ENCODE measurements around the gene DUS4L.

DNA sequence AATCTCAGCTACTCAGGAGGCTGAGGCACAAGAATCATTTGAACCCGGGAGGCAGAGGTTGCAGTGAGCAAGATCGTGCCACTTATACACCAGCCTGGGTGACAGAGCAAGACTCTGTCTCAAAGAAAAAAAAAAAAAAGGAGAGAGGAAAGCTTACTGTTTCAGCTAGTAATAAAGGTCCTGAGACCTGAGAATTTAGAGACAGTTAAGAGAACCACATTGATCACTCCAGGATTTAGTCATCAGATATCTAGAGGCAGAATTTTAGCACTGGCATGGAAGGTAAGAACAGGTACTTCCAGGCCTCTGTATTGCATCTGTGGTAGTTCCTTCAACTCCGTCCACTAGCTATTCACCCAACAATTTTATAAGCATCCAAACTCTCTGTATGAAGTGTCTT is 7.9 kb upstream of the DUS4L start:
- TF ChIP-seq, protein P1, sequence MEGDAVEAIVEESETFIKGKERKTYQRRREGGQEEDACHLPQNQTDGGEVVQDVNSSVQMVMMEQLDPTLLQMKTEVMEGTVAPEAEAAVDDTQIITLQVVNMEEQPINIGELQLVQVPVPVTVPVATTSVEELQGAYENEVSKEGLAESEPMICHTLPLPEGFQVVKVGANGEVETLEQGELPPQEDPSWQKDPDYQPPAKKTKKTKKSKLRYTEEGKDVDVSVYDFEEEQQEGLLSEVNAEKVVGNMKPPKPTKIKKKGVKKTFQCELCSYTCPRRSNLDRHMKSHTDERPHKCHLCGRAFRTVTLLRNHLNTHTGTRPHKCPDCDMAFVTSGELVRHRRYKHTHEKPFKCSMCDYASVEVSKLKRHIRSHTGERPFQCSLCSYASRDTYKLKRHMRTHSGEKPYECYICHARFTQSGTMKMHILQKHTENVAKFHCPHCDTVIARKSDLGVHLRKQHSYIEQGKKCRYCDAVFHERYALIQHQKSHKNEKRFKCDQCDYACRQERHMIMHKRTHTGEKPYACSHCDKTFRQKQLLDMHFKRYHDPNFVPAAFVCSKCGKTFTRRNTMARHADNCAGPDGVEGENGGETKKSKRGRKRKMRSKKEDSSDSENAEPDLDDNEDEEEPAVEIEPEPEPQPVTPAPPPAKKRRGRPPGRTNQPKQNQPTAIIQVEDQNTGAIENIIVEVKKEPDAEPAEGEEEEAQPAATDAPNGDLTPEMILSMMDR (IDR thresholded peaks at IDR 0.05; ENCODE audit: extremely low read depth in 1 of 2, insufficient read depth in 1 of 2, low read depth in 1 of 2, low read length in 2 of 2) = no peak
- TF ChIP-seq MYC (IDR thresholded peaks at IDR 0.05; ENCODE audit: low read depth, low read length) (no peak), EZH2 (IDR thresholded peaks at IDR 0.05; ENCODE audit: borderline replicate concordance, low read depth, low read length, severe bottlenecking) (no peak), POLR2A (IDR thresholded peaks at IDR 0.05; ENCODE audit: low read depth, low read length) (no peak), MAX (IDR thresholded peaks at IDR 0.05; ENCODE audit: insufficient read depth, insufficient read length) (no peak), POLR2AphosphoS5 (IDR thresholded peaks at IDR 0.05; ENCODE audit: insufficient read depth, low read depth, low read length) (no peak)

Data from endothelial cell of umbilical vein (primary cell).